ENCODE data around the gene AP5S1. TPM values are rescaled to one million over a fixed set of nuclear protein-coding genes. Genes with fewer than 3 reads are reported as not detected.

AP5S1 gene
- total RNA-seq, 1 experiment from 2014 or later = 40.2 TPM

DNA sequence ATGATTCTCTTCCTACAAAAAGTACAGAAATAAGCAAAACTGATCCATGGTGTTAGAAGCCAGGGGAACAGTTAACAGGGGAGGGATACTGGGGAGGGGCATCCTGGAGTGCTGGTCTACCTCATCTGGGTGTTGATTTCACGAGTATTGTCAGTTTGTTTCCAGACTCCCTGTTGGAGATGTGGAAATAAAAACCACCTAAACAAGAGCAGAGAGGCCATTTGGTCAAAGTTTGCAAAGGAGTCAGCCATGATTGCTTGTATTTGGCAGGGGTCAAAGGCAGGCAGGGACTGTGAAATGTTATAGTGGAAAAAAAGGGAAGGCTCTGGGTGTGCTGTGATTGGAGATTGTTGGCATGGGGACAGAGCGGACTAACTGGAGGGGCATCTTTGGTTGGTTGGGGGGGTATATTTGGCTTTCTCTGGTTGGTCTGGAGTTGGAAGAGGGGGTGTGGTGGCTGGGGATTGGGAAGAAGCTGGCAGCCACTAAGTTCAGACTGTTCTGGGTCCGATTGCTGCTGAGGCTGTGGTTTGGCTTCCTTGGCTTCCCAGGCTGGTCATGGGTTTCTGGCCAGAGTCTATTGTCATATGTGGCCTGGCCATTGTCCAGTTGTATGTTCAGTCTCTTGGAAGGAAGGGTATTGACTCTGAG is 54.0 kb downstream of the AP5S1 start:
- DNase-seq (ENCODE audit: low spot score) = no peak

- DNase-seq (ENCODE audit: low spot score) = no peak
Measured at GRCh38 chr20:3875378-3875974, 55.1 kb downstream of the AP5S1 start.

- DNase-seq (ENCODE audit: low spot score) = no peak
Measured at GRCh38 chr20:3876000-3876399, 55.7 kb downstream of the AP5S1 start.

- DNase-seq (ENCODE audit: low spot score) = no peak
Measured at GRCh38 chr20:3876676-3877075, 56.3 kb downstream of the AP5S1 start.

Other genes with a start within 250 kb of the AP5S1 start
- not detected in 2 replicates for gene GFRA4, start 157.1 kb upstream of the AP5S1 start, total RNA-seq (2014; rRNA removed; shearing (Covaris generic))
- not detected in 2 replicates for gene ADAM33, start 138.5 kb upstream of the AP5S1 start, total RNA-seq (2014; rRNA removed; shearing (Covaris generic))
- not detected in 2 replicates for gene SIGLEC1, start 107.9 kb upstream of the AP5S1 start, total RNA-seq (2014; rRNA removed; shearing (Covaris generic))
- not detected in 2 replicates for gene HSPA12B, start 87.9 kb upstream of the AP5S1 start, total RNA-seq (2014; rRNA removed; shearing (Covaris generic))
- 137 TPM in 2 replicates for gene ADISSP, start 52.8 kb upstream of the AP5S1 start, total RNA-seq (2014; rRNA removed; shearing (Covaris generic))
- 0.81 and 0.92 TPM in 2 replicates for gene SPEF1, start 39.1 kb upstream of the AP5S1 start, total RNA-seq (2014; rRNA removed; shearing (Covaris generic))
- 205 and 222 TPM in 2 replicates for gene CENPB, start 33.8 kb upstream of the AP5S1 start, total RNA-seq (2014; rRNA removed; shearing (Covaris generic))
- 71.1 and 71.6 TPM in 2 replicates for gene CDC25B, start 24.2 kb upstream of the AP5S1 start, total RNA-seq (2014; rRNA removed; shearing (Covaris generic))
- 23.8 and 27.3 TPM in 2 replicates for gene MAVS, start 26.3 kb downstream of the AP5S1 start, total RNA-seq (2014; rRNA removed; shearing (Covaris generic))
- gene PANK2, start 68.8 kb downstream of the AP5S1 start, total RNA-seq (2014; rRNA removed; shearing (Covaris generic)) = 34.6 and 39.1 TPM in 2 replicates
- gene RNF24, start 195.0 kb downstream of the AP5S1 start, total RNA-seq (2014; rRNA removed; shearing (Covaris generic)) = 1.4 and 2.3 TPM in 2 replicates

Data from HT-29 (cell line).